HG03025 (cell line): ENCODE results near the gene INTS15.

Experiments
- ATAC-seq: cut with Tn5 transposase; IDR thresholded peaks from one replicate; pipeline ENCODE4 v1.9.1; 2021; ENCODE audit warnings: mild to moderate bottlenecking, moderate library complexity; ENCODE audit not compliant: unreplicated experiment, low FRiP score

Gene INTS15

GRCh38 chr7:6642239-6642839, 52.5 kb downstream of the INTS15 start:
- ATAC-seq, result no peak

GRCh38 chr7:6642861-6643640, 53.2 kb downstream of the INTS15 start:
- no peak for ATAC-seq

- ATAC-seq, result no peak
Measured at GRCh38 chr7:6643915-6644625, 54.2 kb downstream of the INTS15 start.

- no peak for ATAC-seq
Measured at GRCh38 chr7:6644728-6645127, 54.9 kb downstream of the INTS15 start.

GRCh38 chr7:6646465-6646864, 56.6 kb downstream of the INTS15 start:
- no peak for ATAC-seq

- ATAC-seq, result no peak
Measured at GRCh38 chr7:6647080-6647479, 57.3 kb downstream of the INTS15 start.

- no peak for ATAC-seq
Measured at GRCh38 chr7:6647541-6647940, 57.7 kb downstream of the INTS15 start.

- ATAC-seq, result no peak
Measured at GRCh38 chr7:6648066-6648814, 58.4 kb downstream of the INTS15 start.

DNA sequence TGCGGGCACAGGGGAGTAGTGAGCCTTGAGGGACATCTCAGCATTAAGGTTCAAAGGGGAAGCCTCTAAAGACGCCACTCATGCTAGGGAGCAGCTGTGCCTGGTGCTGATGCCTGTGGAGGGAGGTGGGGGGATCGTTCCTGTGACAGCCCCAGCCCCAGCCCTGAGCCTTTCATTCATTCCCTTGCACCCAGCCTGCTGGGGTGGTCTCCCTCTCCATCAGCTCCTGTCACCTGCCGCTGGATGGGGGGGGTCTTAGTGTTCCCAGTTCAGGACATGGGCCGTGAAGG, 58.9 kb downstream of the INTS15 start:
- ATAC-seq, result no peak

- ATAC-seq, result no peak
Measured at GRCh38 chr7:6649241-6649961, 59.6 kb downstream of the INTS15 start.

GRCh38 chr7:6650086-6650485, 60.3 kb downstream of the INTS15 start:
- no peak for ATAC-seq

DNA sequence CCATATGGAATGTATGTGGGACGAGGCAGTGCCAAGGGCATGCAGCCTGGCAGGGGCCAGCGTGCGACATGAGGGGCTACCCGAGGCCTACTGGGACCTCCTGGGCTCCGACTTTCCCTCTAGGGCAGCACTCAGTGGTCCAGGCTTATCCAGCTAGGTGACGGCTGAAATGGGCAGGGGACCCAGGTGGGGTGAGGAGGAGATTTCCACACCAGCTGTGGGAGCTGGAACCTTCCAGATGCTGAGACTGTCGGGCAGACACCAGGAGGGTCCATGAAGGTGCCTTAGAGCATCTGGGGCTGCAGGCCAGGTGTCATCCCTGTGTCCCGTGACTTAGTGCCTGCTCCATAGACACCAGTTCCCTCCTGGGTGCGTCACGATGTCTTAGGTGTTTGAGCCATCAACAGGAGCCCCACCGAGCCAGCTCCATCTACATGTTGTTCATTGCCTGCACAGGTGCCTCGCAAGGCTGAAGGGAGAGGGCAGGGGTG, 60.7 kb downstream of the INTS15 start:
- no peak for ATAC-seq

- no peak for ATAC-seq
Measured at GRCh38 chr7:6651851-6652445, 62.1 kb downstream of the INTS15 start.

- no peak for ATAC-seq
Measured at GRCh38 chr7:6652446-6653011, 62.7 kb downstream of the INTS15 start.

DNA sequence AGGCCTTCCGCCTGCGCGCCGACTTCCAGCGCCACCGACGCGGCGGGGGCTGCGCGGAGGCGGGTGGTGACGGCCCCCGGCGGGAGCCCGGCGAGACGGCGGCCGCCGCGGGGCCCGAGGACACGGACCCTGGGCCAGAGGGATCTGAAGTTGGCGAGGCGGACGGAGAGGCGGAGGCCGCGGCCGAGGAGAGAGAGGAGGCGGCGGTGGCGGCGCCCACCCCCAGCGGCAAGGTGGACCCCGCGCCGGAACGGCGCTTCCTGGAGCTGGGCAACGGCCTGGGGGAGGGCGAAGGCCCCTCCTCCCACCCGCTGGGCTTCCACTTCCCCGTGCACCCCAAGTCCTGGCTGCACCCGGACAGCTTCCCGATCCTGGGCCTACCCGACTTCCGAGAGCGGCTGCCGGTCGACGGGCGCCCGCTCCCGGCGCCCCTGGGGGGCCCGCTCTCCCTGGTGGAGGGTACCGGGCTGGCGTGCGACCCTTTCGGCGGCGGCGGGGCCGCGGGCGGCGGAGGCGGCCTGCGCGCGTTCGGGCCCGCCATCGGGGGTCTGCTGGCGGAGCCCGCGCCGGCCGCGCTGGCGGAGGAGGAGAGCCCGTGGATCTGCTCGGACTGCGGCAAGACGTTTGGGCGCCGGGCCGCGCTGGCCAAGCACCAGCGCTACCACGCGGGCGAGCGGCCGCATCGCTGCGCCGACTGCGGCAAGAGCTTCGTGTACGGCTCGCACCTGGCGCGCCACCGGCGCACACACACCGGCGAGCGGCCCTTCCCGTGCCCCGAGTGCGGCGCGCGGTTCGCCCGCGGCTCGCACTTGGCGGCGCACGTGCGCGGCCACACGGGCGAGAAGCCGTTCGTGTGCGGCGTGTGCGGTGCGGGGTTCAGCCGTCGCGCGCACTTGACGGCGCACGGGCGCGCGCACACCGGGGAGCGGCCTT, 63.5 kb downstream of the INTS15 start:
- ATAC-seq, result no peak

GRCh38 chr7:6654113-6654841, 64.5 kb downstream of the INTS15 start:
- ATAC-seq, result no peak

DNA sequence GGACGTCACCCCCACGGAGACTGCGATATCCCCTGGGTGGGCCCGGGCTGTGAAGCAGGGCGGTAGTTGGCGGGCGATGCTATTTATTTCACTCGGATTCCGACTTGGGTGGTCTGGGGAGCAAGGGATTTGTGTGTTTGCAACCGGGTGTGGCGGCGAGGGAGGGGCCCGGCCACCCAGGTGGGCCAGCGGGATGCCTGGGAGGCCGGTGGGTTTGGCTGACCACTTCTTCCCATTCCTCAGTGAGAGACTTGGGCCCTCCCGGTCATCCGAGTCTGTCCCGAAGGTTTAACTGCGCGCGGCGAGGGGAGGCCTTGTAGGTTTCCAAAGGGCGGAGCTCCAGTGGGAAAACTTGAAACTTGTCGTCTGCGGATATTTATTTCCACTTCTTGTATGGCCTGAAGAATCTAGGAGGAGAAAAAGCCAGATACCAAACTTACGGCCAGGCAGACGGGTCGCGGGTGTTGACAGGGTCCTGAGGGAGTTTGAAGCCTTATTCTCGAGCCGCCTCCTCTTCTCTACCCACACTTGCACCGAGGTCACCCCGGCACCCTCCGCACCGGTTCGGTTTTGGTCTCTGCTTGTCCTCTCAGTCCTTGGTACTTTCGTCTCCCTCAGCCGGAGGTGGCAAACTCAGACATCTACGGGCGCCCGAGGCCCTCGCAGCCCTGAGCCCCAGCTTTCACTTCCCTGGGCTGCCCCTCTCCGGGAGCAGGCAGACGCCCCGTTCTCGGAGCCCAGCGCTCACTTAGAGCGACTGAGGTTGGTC, 65.2 kb downstream of the INTS15 start:
- ATAC-seq, result no peak
